ENCODE measurements around the gene NOMO2.
"Not testable (repeated sequence)": the region's sequence is repeated elsewhere in the genome, so short reads cannot be mapped to it uniquely, and the experiment has no call there.

The NOMO2 gene, protein sequence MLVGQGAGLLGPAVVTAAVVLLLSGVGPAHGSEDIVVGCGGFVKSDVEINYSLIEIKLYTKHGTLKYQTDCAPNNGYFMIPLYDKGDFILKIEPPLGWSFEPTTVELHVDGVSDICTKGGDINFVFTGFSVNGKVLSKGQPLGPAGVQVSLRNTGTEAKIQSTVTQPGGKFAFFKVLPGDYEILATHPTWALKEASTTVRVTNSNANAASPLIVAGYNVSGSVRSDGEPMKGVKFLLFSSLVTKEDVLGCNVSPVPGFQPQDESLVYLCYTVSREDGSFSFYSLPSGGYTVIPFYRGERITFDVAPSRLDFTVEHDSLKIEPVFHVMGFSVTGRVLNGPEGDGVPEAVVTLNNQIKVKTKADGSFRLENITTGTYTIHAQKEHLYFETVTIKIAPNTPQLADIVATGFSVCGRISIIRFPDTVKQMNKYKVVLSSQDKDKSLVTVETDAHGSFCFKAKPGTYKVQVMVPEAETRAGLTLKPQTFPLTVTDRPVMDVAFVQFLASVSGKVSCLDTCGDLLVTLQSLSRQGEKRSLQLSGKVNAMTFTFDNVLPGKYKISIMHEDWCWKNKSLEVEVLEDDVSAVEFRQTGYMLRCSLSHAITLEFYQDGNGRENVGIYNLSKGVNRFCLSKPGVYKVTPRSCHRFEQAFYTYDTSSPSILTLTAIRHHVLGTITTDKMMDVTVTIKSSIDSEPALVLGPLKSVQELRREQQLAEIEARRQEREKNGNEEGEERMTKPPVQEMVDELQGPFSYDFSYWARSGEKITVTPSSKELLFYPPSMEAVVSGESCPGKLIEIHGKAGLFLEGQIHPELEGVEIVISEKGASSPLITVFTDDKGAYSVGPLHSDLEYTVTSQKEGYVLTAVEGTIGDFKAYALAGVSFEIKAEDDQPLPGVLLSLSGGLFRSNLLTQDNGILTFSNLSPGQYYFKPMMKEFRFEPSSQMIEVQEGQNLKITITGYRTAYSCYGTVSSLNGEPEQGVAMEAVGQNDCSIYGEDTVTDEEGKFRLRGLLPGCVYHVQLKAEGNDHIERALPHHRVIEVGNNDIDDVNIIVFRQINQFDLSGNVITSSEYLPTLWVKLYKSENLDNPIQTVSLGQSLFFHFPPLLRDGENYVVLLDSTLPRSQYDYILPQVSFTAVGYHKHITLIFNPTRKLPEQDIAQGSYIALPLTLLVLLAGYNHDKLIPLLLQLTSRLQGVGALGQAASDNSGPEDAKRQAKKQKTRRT

DNA sequence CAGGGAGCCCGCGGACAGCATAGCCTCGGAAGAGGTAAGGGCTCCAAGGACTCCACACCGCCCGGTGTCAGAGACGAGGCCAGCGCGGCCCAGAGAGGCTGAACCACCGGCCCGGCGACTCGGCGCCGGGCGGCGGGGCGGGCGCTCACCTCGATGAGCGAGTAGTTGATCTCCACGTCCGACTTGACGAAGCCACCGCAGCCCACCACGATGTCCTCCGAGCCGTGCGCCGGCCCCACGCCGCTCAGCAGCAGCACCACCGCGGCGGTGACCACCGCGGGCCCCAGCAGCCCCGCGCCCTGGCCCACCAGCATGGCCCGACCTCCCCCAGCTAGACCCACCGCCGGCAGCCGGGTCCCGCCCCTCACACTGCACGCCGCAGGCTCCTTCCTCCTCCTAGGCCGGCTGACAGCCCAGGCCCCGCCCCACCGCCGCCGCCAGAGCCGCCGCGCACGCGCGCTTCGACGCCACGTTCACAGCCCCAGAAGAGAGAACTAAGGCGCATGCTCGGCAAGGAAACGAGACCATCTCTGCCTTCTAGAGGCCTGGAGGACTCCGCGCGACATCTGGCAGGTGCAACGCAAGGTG lies at the start of gene NOMO2:
Gene NOMO2 (minus strand): TSS at position 371 of the 588 bp plus-strand sequence. CDS start 57 bp downstream, at position 314.
- not testable (repeated sequence) for DNase-seq

DNA sequence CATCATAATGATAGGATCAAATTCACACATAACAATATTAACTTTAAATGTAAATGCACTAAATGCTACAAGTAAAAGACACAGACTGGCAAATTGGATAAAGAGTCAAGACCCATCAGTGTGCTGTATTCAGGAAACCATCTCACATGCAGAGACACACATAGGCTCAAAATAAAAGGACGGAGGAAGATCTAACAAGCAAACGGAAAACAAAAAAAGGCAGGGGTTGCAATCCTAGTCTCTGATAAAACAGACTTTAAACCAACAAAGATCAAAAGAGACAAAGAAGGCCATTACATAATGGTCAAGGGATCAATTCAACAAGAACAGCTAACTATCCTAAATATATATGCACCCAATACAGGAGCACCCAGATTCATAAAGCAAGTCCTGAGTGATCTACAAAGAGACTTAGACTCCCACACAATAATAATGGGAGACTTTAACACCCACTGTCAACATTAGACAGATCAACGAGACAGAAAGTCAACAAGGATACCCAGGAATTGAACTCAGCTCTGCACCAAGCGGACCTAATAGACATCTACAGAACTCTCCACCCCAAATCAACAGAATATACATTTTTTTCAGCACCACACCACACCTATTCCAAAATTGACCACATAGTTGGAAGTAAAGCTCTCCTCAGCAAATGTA lies 48.4 kb upstream of the NOMO2 start:
- DNase-seq, result not testable (repeated sequence)

DNA sequence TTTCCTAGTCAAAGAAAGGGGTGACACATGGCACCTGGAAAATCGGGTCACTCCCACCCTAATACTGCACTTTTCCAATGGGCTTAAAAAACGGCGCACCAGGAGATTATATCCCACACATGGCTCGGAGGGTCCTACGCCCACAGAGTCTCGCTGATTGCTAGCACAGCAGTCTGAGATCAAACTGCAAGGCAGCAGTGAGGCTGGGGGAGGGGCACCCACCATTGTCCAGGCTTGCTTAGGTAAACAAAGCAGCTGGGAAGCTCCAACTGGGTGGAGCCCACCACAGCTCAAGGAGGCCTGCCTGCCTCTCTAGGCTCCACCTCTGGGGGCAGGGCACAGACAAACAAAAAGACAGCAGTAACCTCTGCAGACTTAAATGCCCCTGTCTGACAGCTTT lies 46.4 kb upstream of the NOMO2 start:
- DNase-seq, result not testable (repeated sequence)

DNA sequence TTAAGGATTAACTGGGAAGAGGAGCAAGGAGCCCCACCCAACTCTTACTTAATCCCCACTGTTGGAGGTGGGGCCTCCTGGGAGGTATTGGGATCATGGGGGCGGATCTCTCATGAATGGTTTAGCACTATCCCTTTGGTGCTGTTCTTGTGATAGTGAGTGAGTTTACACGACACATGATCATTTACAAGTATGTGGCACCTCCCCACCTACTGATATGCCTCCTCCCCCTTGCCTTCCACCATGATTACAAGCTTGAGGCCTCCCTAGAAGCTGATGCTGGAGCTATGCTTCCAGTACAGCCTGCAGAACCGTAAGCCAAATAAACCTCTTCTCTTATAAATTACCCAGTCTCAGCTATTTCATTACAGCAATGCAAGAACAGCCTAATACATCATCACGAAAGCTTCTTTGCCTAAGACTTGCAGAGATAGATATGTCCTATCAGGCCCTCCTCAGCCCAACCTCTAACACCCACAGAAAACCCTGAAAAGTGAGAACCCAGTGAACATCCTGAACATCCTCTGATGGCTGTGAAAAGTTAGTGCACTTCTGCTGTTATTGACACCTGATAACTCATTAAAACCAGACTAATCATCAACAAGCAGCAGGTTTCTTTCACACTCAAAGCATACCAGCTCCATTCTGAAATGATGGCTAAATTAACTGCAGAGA lies 41.8 kb upstream of the NOMO2 start:
- DNase-seq, result not testable (repeated sequence)

DNA sequence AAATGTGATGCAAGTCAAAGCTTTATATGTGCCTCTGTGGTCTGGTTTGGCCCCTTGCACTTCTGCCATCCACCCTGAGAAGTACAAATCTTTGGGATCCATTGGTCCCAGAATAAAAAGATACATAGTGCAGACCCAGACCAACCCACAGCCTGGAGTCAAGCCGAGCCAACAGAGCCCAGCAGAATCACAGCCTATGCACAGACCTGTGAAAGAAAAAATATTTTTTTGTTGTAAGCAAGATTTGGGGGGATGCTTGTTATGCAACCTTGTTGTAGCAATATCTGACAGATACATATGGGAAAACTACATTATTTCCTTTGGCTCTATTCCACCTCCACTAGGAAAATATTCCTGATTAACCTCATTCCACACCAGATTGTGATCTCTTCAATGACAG lies 36.7 kb upstream of the NOMO2 start:
- DNase-seq, result not testable (repeated sequence)

DNA sequence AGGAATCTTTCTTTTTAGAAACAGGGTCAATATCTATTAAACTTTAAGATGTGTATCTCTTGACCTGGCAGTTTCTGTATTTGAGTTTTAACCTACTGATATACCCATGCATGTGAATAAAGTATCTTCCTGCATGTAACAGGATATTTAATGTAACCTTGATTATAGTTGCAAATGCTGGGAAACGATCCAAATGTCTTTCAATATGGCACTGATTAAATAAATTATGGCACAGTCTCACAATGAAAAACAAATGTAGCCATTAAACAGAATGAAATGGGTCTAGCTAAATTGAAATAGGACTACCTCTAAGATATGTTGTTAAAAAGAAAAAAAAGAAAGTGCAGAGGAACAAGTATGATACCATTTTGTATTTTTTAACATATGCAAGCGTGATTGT lies 35.8 kb upstream of the NOMO2 start:
- not testable (repeated sequence) for DNase-seq

DNA sequence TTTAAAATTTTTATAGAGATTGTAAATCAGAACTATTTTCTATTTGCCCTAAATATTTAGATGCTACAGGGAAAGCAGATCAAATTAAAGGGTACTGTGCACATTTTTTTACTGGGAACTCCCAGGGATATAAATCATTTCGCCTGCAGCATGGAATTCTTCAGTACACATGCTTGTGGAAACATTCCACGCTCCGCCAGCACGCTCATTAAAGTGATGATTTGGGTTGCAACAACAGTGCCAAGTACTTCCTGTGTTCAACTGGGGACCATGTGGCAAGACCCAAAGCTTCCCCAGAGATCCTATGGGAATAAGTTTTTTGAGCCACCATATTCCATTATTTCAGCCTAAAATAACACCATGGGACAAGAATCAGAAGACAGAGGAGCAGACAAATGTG lies 35.4 kb upstream of the NOMO2 start:
- DNase-seq, result not testable (repeated sequence)

DNA sequence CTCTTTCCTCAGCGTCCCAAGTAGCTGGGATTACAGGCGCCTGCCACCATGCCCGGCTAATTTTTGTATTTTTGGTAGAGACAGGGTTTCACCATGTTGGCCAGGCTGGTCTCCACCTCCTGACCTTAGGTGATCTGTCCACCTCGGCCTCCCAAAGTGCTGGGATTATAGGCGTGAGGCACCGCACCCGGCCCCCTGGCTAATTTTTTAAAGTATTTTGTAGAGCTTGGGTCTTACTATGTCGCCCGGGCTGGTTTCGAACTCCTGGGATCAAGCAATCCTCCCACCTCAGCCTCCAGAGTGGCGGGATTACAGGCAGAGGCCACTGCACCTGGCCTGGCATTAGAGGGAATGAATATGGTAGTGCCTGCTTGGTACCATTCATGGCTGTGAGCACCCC lies 33.9 kb upstream of the NOMO2 start:
- DNase-seq, result not testable (repeated sequence)

DNA sequence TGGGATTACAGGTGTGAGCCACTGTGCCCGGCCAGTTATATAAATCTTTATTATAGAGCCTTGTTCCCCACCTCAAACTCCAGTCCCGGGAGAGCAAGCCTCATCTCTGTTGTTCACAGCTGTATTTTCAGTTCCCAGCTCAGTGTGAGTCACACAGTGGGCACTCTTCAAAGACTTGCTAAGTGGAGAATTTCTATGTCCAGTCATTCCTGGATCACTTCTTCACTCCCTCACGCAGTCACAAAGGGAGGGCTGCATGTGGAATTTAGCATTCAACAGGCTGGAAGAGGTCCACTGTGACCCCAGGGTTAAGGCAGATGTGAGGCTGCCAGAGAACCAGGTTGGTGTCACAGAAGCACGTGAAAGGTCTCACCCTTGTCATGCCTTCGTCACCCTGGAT lies 33.0 kb upstream of the NOMO2 start:
- DNase-seq, result not testable (repeated sequence)

DNA sequence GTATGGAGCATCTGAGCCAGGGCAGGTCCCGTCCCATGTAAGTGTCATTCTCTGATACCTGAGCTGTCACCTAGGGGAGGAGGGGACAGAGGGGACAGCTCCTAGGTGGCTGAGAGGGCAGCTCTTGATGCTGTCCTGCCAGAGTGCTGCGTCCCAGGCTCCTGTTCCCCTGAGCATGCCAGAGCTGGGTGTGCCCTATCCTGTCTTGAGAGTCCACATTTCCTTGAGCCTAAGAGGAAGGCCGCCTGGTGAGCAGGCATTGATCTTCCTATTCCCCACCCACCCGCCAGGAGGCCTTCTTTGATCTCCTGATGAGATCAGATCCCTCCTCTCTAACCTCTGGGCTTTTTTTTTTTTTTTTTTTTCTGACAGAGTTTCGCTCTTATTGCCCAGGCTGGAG lies 32.0 kb upstream of the NOMO2 start:
- not testable (repeated sequence) for DNase-seq

DNA sequence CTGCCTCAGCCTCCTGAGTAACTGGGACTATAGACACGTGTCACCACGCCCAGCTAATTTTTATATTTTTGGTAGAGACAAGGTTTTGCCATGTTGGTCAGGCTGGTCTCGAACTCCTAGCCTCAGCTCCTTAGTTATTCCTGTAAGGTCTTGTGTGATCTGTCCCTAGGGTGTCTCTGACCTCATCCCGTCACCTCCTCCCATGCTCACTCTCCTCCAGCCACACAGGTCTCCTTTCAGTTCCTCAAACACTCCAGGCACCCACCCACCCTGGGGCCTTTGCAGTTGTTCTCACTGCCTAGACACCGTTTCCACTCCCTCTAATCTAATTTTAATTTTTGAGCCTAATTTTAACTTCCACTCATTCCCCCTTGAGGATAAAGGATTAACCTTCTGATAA lies 31.1 kb upstream of the NOMO2 start:
- not testable (repeated sequence) for DNase-seq

DNA sequence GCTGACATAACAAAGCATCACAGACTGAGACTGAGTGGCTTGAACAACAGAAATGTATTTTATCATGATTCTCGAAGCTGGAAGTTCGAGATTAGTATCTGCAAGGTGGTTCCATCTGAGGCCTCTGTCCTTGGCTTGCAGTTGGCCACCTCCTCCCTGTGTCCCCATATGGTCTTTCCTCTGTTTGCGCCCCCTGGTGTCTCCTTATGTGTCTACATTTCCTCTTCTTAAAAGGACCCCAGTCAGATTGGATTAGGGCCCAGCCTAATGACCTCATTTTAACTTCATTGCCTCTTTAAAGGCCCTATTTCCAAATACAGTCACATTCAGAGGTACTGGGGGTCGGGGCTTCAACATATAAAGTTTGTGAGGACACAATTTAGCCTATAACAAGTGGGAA lies 30.0 kb upstream of the NOMO2 start:
- not testable (repeated sequence) for DNase-seq

DNA sequence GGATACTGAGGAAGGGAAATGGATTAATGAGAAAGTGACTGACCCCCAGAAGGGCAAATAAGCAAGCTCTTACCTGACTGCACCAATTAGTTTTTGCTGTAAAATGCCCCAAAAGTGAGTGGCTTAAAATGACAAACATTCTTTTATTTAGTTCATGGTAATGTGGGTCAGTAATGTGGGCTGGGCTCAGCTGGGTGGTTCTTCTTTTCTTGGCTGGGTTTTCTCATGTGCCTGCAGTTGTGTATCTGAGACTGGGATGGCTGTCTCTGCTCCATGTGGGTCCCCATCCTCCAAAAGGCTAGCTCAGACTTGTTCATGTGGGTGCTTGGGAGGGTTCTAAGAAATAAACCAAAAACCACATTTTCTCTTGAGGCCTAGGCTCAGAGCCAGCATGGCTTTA lies 29.5 kb upstream of the NOMO2 start:
- DNase-seq, result not testable (repeated sequence)

DNA sequence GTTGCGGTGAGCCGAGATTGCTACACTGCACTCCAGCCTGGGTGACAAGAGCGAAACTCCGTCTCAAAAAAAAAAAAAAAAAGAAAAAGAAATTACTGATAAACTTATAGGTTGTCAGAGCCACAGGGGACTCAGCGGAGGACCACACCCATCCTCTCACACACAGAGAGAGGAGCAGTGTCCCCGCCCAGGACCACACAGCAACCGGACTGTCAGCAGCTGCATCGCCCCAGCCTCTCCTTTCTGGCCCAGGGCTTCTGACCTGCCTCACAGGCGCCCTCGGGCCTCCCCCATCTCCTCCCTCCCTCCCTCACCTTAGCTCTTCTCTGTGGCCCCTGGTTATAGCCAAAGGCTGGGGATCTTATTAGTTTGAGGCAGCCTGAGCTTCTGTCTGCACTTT lies 27.9 kb upstream of the NOMO2 start:
- not testable (repeated sequence) for DNase-seq

DNA sequence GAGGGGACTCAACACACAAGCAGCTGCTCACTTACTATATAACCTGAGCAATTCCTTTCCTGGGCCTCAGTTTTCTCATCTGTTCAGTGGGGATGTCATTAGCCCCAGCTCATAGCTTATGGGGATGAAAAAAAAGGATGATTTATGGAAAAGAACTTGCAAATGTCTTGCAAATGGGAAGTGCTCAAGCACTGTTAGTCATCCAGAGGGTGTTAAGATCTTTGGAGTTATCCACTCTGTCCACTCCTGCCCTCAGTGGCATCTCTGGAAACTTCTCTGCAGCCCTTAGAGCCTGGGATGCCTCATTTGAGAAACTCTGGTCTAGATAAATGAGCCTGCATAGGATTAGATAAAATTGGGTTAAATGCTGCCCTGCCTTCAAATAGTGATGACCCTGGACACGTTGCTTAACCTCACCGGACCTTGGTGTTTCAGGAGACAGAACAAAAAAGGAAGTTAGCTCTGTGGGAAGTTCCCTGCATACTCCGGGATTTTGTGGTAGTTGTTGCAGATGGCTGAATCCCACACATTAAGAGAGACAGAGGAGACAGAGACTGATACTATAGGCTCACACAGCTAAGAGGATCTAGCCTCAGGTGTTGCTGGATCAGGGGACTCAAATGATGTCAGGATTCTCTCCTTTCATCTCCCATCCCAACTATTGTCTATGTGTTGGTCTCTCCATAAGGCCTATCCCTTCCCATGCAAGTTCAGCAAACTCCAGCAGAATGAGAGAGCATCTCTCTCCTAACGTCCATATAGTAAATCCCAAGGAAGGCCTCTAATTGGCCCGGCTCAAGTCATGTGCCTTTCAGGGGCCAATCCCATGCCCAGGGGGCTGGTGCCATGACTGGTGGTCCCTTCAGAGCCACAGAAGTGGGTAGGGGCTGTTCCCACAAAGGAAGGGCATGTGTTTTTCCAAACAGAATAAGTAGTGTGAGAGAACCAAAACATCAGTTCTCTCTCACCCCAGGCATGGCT lies 25.0 kb upstream of the NOMO2 start:
- not testable (repeated sequence) for DNase-seq

DNA sequence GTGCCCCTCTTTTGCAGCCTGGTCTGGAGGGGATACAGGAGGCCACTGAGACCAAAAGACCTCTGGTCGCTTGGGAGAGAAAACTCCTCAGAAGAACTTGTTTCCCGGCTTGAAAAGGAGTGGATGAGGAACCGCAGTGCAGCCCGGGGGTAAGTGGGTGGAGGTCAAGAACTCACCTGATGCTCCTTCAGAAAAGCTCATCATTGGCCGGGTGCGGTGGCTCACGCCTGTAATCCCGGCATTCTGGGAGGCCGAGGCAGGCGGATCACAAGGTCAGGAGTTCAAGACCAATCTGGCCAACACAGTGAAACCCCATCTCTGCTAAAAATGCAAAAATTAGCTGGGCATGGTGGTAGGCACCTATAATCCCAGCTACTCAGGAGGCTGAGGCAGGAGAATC lies 23.9 kb upstream of the NOMO2 start:
- DNase-seq, result not testable (repeated sequence)

DNA sequence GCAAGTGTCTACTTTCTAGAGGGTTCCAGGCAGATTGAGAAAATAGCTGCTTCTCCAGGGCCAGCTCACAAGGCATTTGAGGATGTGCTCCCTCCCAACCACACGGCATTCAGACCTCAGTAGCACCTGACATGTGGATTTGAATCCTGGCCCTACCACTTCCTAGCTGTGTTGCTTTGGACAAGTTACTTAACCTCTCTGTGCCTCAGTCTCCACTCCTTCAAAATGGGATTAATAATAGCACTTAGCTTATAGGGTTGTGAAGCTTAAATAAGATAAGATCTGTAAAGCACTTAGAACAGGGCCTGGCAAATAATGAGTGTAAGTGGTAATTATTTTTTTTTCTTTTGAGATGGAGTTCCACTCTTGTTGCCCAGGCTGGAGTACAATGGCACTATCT lies 21.0 kb upstream of the NOMO2 start:
- no peak for DNase-seq

DNA sequence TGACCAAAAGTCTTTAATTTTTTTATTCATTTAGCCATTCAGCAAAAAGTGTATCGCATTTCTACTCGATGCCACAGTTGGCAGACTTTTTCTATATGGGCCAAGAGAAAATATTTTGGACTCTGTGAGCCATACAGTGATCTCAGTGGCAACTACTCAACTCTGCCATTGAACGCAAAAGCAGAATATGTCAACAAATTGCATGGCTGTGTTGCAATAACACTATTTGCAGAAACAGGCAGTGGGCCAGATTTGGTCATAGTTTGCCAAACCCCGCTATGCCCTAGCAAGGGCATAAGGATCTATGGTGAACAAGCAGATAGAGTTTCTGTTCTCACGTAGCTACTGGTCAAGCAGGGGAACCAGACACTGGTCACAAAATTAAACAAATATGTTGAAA lies 18.5 kb upstream of the NOMO2 start:
- not testable (repeated sequence) for DNase-seq

DNA sequence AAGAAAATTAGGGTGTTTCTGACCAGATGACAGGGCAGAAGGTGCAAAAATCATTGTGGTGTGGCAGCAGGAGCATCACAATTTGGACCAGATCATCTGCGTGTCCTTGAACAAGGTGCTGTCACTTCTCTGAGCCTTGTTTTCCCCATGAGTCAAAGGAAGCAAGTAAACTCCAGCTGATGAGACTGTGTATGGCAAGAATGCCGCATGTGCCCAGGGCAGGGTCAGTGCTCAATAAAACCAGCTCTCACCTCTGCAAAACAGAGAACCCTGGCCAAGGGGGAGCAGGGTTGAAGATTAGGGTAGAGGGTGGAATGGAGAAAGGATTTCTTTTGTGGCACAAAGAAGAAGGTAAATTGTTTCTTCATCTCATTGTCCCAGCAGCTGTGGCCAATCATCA lies 17.4 kb upstream of the NOMO2 start:
- not testable (repeated sequence) for DNase-seq

DNA sequence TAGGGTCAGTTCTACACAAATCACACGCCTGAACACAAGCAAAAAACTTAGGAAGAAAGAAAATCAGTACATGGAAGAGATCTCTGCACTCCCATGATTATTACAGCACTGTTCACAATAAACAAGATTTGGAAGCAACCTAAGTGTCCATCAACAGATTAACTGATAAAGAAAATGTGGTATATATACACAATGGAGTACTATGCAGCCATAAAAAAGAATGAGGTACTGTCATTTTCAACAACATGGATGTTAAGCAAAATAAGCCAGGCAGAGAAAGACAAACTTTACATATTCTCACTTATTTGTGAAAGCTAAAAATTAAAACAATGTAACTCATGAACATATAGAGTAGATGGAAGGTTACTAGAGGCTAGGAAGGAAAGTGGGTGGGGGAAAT lies 16.0 kb upstream of the NOMO2 start:
- DNase-seq, result not testable (repeated sequence)
